Retina (tissue), 1 donor: ENCODE results near the gene RPS27L.
"Not testable (repeated sequence)": the region's sequence is repeated elsewhere in the genome, so short reads cannot be mapped to it uniquely, and the experiment has no call there.

Experiments used
- DNase-seq: peaks from one replicate; pipeline ENCODE4 v3.0.0-alpha.2; 2016

Gene RPS27L

DNA sequence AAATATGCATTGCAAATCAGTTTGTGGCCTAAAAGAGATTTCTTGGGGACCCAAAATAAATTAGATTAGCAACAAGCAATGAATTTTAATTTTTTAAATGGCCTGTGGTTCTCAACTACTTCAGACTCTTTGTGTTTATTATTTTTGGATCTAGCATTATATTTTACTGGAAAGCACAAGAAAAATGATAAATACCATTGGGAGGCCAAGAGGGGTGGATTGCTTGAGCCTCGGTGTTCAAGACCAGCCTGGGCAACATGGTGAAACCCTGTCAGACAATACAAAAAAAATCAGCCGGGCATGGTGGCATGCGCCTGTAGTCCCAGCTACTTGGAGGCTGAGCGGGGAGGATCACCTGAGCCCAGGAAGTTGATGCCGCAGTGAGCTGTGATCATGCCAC is 22.0 kb downstream of the RPS27L start:
- no peak for DNase-seq

DNA sequence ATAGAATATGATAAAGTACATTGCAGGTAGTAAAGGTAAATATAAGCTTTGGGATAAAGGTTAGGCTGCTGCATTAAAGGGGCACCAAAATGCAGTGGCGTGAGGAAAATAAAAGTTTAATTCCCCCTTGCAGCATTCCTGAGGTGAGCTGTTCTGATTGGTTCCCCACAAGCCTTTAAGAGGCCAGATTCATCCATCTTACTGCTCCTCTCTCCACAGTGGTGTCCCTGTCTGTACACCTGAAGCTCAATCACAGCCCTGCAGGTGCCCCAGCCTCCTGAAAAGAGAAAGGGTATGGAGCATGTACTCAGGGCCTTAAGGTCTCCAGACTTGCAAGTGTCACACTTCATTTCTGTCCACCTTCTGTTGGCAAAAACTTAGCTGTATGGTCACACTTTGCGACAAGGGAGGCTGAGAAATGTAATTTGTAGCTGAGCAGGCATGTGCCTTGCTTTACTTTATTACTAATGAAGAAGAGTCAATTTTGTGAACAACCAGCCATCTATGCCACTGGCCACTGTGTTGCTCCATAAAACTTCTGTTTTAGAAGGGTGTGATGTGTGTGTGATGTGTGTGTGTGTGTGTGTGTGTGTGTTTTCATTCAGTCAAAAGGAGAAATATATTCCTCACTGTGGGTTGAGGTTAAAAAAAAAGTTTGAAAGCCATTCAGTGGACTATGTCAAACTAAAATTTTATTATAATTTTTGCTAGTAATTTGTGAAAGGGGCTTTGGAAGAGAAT is 22.9 kb downstream of the RPS27L start:
- DNase-seq, result no peak

DNA sequence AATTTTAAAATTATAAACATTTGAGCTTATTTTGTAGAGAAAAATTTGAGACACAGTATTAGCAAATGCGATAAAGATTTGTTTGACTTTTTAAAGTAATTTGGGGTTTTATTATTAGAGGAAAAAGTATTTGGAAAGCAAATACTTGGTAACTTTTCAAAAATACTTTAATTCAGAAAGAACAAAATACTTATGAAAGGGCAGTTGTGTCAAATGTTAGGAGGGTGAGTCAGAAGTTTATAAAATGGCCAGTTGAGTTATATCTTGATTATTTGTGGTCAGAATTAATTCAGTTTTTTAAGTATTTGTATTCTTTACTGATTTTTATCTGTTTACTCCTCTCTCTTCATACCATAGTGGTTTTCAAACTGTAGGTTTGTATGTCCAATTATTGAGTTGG is 23.5 kb downstream of the RPS27L start:
- no peak for DNase-seq

DNA sequence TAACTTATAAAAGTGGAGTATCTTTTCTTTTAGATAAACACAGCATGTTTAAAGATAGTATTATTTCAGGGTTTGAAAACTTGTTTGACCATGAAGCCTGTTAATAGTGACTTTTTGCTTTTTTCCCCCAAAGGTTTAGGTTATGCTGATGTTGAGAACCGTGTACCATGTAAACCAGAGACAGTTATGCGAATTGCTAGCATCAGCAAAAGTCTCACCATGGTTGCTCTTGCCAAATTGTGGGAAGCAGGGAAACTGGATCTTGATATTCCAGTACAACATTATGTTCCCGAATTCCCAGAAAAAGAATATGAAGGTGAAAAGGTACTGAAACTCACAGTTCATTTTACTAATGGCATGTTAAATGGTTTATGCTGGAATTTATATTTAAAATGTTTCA is 30.6 kb downstream of the RPS27L start:
- no peak for DNase-seq

DNA sequence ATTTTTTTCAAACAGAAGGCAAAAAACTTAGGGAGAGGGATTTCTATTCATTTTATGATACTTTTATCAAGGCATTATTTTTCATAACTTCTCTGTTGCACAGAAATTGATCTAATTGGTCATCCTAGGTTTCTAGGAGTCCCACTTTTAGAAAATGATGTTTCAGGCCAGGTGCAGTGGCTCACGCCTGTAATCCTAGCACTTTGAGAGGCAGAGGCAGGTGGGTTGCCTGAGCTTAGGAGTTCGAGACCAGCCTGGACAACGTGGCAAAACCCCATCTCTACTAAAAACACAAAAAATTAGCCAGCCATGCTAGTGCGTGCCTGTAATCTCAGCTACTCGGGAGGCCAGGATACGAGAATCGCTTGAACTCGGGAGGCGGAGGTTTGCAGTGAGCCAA is 32.8 kb downstream of the RPS27L start:
- no peak for DNase-seq

DNA sequence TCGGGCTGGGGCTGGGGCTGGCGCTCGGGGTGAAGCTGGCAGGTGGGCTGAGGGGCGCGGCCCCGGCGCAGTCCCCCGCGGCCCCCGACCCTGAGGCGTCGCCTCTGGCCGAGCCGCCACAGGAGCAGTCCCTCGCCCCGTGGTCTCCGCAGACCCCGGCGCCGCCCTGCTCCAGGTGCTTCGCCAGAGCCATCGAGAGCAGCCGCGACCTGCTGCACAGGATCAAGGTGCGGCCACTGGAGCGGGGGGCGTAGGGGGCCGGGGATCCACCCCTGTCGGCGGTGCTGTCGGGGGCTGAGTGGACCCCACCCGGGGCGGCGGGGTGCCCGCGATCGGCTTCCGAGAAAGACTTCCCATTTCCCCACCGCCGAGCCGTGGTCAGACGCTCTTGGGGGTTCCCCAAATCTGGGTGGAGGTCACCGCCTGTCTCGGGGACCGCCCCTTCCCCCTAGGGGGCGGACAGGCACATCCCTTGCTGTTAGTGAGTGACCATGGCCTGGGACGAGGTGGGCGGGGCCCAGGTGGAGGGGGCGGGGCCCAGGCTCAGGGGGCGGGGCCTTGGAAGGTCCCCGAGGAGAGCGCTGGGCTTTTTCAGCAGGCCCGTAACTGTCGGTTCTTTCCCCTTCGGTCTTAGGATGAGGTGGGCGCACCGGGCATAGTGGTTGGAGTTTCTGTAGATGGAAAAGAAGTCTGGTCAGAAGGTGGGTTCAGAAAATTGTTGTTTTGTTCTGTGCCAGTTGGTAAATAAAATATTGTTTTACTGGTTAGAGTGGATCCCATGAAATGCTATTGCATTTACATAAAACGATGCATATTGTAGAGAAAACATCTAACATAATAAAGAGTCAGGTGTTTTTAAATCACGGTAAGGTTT is 35.0 kb downstream of the RPS27L start:
- peak; percentile 84 for DNase-seq

DNA sequence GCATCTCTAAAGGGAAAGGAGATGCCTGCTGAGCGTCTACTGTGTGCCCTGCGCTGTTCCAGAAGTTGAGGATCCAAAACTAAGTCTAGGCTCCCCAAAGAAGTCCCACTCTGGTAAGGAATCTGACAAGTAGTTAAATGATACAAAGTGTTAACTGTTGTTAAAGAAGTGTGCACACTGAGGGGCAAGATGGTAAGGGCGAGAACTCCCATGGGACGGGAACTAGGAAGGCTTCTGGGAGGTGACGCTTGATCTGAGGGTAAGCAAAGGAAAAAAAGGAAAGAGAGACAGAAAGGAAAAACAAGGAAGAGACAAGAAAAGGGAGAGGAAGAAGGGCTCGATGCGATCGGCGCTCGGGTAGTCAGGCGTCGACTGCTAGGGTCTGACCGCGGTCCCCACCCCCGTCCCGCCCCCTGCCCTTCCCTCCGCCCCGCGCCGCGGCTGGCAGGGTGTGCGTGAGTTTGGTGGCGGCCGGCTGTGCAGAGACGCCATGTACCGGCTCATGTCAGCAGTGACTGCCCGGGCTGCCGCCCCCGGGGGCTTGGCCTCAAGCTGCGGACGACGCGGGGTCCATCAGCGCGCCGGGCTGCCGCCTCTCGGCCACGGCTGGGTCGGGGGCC is 35.8 kb downstream of the RPS27L start, which contains the start of gene LACTB:
Gene LACTB, plus strand, starts transcription at position 480 of the 620 bp plus-strand sequence. Its CDS starts 11 bp downstream, at position 491.
- DNase-seq, result peak; percentile 85

DNA sequence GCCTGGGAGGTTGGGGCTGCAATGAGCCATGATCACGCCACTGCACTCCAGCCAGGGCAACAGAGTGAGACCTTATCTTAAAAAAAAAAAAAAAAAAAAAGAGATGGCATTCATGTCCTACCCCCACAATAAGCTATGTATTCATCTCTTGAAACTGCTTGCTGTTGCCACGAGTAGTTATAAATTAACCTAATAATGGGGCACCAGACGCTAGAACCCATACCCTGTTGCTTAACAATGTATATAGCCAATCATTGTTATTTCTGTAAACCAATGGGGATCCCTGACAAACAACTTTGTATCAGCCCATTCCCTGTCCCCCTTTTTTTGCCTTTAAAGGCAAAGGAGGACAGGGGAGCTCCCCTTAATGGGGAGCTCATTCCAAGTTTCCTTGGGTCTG is 38.4 kb downstream of the RPS27L start:
- DNase-seq, result no peak

DNA sequence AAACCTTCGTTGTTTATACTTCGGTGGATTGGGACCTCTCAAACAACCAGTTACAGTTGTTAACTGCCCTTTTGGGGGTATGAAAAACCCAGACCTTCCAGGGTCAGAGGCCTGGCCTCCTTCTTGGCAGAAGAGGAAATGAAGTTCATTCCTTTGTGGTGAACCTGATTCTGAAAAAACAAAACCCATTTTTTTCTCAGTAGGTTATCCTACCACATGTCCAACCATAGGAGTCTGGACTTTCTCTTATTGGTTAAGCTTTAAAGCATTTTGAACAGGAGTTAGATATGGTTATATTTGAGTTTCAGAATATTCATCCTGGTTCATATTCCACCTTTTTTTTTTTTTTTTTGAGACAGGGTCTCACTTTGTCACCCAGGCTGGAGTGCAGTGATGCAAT is 42.8 kb downstream of the RPS27L start:
- no peak for DNase-seq

DNA sequence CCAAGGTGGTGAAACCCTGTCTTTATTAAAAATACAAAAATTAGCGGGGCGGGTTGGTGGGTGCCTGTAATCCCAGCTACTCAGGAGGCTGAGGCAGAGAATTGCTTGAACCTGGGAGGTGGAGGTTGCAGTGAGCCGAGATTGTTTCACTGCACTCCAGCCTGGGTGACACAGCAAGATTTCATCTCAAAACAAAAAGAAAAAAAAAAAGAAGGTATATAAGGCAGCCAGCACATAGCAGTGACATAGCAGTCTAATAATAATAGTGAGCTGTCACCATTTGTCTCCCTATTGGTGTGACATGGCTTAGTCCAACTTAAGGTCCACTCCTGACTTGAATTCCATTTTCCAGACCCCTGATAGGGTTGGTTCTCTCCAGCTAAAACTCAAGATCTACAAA is 44.4 kb downstream of the RPS27L start:
- DNase-seq, result no peak

DNA sequence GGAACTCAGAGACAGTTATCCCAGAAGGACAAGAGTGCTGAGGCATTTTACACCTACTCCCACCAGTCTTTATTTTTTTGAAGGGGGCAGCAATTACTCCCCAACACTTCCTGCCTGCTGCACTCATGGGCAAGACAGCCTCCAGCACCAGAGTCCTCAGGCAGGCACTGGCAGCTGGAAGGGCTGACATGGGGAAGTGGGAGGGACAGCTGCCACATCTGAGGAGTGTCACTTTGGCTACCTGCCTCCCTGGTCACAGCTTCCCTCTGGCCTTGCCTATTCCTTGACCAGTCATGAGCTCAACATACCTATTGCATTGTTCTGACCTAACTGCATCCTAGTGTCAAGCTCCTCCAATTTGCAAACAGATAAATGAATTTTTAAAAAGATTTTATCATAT is 45.8 kb downstream of the RPS27L start:
- DNase-seq, result no peak

DNA sequence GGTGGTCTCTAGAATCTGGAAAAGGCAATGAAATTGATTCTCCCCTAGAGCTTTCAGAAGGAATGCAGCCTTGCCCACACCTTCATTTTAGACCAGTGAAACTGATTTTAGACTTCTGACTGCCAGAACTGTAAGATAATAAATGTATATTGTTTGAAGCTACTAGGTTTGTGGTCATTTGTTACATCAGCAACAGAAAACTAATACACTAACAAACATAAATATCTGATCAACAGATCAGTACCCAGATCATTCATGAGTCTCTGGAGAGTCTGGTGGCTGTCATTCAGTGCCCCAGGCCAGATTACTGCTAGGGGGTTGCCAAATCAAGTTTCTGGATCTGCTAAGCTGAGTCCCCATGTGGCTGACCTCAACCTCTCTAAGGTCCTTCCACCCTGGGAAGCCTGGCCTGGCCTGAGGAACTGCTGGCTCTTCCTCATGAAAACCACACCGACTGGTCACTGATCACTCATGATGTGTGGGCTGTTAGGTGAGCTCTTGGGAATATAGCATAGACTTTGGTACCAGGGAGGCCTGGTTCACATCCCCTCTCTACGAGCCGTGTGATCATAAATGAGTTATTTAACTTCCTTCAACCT is 46.8 kb downstream of the RPS27L start:
- DNase-seq, result no peak

DNA sequence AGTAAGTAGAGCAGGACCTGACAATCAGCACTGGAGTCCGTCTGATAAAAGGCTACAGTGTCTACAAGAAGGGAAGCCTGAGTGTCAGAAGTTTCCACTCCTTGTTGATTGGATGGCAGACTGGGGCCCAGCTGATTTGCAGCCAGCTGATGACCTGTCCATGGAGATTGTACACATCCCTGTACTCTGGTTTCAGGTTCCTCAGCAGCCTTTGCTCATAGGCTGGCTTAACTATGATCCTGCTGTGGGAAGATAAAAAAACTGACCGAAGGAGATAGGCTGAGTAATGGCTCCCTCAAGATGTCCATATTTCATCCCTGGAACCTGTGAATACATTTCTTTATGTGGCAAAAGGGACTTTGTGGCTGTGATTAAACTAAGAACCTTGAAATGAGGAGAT is 47.4 kb downstream of the RPS27L start:
- no peak for DNase-seq

DNA sequence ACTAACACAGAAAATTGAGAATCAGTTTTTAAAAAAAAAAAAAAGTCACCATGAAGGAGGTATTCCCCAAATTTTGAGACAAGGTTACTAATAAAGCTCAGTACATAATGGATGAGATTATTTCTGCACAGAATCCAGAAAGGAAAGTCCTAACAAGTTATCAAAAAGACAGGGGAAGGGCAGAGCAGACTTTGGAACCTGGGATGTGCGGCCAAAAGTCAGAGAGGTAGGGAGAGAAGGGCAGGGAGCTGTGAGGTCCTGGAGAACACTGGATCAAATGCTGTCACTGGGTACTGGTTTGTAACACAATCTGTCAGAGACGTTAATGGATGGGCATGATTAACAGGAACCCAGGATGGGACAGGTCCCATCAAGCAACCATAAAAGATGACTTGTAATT is 47.8 kb downstream of the RPS27L start:
- no peak for DNase-seq

DNA sequence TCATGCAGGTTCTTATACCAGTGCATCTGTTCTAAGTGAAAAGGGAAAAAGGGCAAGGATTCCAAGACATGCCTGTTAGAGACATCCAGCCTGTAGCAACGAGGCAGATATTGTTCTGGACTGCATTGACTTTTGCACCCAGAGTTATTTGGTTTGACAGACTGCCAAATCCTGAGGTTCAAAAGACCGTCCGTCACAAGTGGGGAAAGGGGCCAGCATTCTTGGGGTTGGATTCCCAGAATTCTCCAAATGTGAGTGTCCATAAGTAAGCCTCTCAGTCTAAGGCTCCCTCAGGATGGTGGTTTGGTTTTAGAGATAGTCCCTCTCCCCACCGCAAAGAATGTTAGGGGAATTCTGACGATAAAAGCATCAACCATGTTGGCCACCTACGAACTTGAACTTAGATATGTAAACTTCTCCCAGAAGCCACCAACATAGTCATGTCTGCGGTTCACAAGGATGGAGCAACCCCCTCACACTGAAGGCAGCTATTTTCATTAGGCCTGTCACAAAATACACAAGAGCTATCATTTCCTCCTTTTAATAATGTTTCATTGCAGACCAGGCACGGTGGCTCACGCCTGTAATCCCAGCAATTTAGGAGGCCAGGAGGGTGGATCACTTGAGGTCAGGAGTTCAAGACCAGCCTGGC is 49.3 kb downstream of the RPS27L start:
- DNase-seq, result no peak

DNA sequence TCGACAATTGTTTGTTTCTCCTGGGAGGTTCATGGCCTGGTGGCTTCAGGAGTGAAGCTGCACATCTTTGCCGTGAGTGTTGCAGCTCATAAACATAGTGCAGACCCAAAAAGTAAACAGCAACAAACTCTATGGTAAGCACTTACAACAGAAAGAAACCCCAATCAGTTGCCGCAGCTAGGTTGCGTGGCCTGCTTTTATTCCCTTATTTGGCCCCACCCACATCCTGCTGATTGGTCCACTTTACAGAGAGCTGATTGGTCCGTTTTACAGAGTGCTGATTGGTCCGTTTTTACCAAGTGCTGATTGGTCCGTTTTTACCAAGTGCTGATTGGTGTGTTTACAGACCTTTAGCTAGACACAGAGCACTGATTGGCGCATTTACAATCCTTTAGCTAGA is 51.9 kb downstream of the RPS27L start:
- not testable (repeated sequence) for DNase-seq

DNA sequence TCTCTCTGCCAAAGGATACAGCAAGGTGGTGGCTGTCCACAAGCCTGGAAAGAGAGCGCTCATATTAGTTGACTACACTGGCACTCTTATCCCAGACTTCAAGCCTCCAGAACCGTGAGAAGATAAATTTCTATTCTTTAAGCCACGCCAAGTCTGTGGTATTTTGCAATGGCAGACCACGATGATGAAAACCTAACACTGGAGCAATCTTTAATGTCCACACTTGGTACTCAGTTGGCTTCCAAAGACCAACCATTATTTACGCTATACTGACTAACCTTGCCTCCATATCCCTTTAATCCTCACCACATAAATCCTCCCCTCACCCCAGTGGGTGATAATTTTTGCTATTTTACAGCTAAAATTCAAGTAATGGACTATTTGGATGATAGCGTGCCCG is 52.5 kb downstream of the RPS27L start:
- DNase-seq, result no peak

DNA sequence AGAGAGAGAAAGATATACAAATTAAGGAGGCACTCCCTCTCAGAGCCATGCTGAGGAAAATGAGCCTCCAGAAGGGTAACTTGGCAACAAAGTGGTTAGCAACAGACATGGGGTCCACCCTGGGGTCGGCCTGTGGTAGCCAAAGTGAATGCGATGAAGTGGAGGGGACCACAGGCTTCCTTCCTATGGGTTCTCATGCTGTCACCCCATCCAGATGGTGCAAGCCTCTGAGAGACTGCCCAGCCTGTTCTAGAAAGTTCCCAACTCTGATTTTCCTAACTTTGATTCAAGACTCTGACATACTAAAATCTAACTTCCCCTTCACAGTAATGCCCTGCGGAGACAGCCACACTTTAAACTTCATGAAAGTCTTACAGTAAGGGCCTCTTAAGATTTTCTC is 53.9 kb downstream of the RPS27L start:
- no peak for DNase-seq

DNA sequence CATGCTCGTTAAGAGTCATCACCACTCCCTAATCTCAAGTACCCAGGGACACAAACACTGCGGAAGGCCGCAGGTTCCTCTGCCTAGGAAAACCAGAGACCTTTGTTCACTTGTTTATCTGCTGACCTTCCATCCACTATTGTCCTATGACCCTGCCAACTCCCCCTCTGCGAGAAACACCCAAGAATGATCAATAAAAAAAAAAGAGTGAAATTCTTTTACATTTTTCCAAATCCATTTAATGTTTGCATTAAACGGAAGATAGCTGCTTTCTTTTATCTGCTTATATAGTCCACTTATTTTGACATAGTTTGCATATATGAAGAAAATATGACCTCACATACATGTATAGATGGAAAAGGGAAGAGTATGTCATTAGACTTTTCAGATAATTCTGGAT is 57.7 kb downstream of the RPS27L start:
- not testable (repeated sequence) for DNase-seq

DNA sequence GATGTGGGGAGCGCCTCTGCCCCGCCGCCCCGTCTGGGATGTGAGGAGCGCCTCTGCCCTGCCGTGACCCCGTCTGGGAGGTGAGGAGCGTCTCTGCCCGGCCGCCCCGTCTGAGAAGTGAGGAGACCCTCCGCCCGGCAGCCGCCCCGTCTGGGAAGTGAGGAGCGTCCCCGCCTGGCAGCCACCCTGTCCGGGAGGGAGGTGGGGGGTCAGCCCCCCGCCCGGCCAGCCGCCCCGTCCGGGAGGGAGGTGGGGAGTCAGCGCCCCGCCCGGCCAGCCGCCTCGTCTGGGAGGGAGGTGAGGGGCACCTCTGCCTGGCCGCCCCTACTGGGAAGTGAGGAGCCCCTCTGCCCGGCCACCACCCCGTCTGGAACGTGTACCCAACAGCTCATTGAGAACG is 58.4 kb downstream of the RPS27L start:
- DNase-seq, result not testable (repeated sequence)
